Measurements from ENCODE around the gene PCSK4. TPM values are rescaled to one million over a fixed set of nuclear protein-coding genes. Genes with fewer than 3 reads are reported as not detected.

Gene PCSK4
- polyA plus RNA-seq, 1 of the 3 experiments (the other 2 are of a cell fraction) = 6.6 TPM

- Histone ChIP-seq H2AFZ (ENCODE audit: low read depth) (no peak overlapping the region), H3F3A (replicated peaks; ENCODE audit: insufficient read depth) (peaks cover 9% of the 10 kb centered on the region), H3K27me3 (ENCODE audit: insufficient read depth) (no peaks in the 10 kb centered on the region), H3K4me3 (ENCODE audit: low read depth in 2 of 2, low read length in 1 of 2) (no peak overlapping the region), H3K9me2 (no peaks in the 10 kb centered on the region), H3K9me3 (no peaks in the 10 kb centered on the region), H3K36me3 (replicated peaks in 1 of 2; ENCODE audit: control insufficient read depth in 1 of 2, insufficient read depth in 2 of 2, low read length in 1 of 2) (no peaks in the 10 kb centered on the region), H4K20me1 (ENCODE audit: insufficient read depth) (peaks cover 18% of the 10 kb centered on the region; the same call in 1 of the 2 replicates), H3K79me2 (ENCODE audit: insufficient read depth) (no peaks in the 10 kb centered on the region), H3K4me1 (ENCODE audit: control insufficient read depth in 1 of 2, insufficient read depth in 2 of 2, low read depth in 1 of 2, low read length in 1 of 2) (peaks cover 0 to 26% of the 10 kb centered on the region in 2 experiments; a peak in 1 of 4 replicates), H3K27ac (ENCODE audit: low read depth in 2 of 2, low read length in 1 of 2) (no peak overlapping the region), H3K9ac (no peak overlapping the region), H3K4me2 (no peak overlapping the region)
- TF ChIP-seq ZBTB33 (IDR thresholded peaks at IDR 0.05; ENCODE audit: borderline replicate concordance, low read depth) (no peak), EP300 (IDR thresholded peaks at IDR 0.05; ENCODE audit: borderline replicate concordance in 1 of 2, low read depth in 1 of 2, low read length in 1 of 2) (no peak), NFIC (IDR thresholded peaks at IDR 0.05; ENCODE audit: borderline replicate concordance) (no peak), MAX (IDR thresholded peaks at IDR 0.05; ENCODE audit: low read depth) (no peak)
- ChIA-PET POLR2A (interaction anchor here (0.6 to 2.7 kb wide), 3 partner anchors 10 to 186 kb away, joined by 5 to 10 read pairs (median 10); partner anchors contain the start of gene CIRBP), CTCF (interaction anchor here (0.7 to 3.5 kb wide), 3 partner anchors 10 to 48 kb away, joined by 3 to 16 read pairs (median 4); no protein-coding TSS in a partner anchor)
- DNase-seq = no peak
- WGBS (ENCODE audit: low lambda C conversion rate) = 94% methylated on average over 9 of the region's 22 CpGs
Observed at GRCh38 chr19:1455002-1455335, 35.2 kb downstream of the PCSK4 start.

- peak; percentile 75 for DNase-seq
Observed at GRCh38 chr19:1453525-1454364, 36.4 kb downstream of the PCSK4 start.

More at GRCh38 chr19:1453525-1454364, 36.4 kb downstream of the PCSK4 start:
- H3K9ac ChIP-seq = no peak overlapping the region
- POLR2A ChIA-PET = interaction anchor here (0.7 to 2.7 kb wide), 4 partner anchors 9 to 184 kb away, joined by 3 to 10 read pairs (median 4); partner anchors contain the start of gene CIRBP
- 75% methylated on average over 26 of the region's 33 CpGs for WGBS (ENCODE audit: low lambda C conversion rate)
- no peaks in the 10 kb centered on the region for H3K79me2 ChIP-seq (ENCODE audit: insufficient read depth)
- peaks cover 0 to 35% of the 10 kb centered on the region in 2 experiments; a peak in 1 of 4 replicates for H3K4me1 ChIP-seq (ENCODE audit: control insufficient read depth in 1 of 2, insufficient read depth in 2 of 2, low read depth in 1 of 2, low read length in 1 of 2)
- no peak overlapping the region; a peak in 1 of 4 replicates for H3K27ac ChIP-seq (ENCODE audit: low read depth in 2 of 2, low read length in 1 of 2)
- TF ChIP-seq CHD2 (IDR thresholded peaks at IDR 0.05; ENCODE audit: low read length, partially characterized antibody) (no peak), FOXJ3 (CRISPR knock-in tag; IDR thresholded peaks at IDR 0.05) (no peak), USF1 (IDR thresholded peaks at IDR 0.05; ENCODE audit: borderline replicate concordance, low read depth) (no peak), JUND (IDR thresholded peaks at IDR 0.05) (no peak), MEF2A (IDR thresholded peaks at IDR 0.05; ENCODE audit: borderline replicate concordance, low read depth) (no peak), USF2 (IDR thresholded peaks at IDR 0.05; ENCODE audit: borderline replicate concordance, low read depth, low read length) (no peak), TAF1 (IDR thresholded peaks at IDR 0.05; ENCODE audit: borderline replicate concordance, low read depth, low read length) (no peak), GATA2 (CRISPR knock-in tag; IDR thresholded peaks at IDR 0.05) (no peak), MXI1 (IDR thresholded peaks at IDR 0.05; ENCODE audit: low read depth, low read length) (no peak)
- TF ChIP-seq, protein P1, sequence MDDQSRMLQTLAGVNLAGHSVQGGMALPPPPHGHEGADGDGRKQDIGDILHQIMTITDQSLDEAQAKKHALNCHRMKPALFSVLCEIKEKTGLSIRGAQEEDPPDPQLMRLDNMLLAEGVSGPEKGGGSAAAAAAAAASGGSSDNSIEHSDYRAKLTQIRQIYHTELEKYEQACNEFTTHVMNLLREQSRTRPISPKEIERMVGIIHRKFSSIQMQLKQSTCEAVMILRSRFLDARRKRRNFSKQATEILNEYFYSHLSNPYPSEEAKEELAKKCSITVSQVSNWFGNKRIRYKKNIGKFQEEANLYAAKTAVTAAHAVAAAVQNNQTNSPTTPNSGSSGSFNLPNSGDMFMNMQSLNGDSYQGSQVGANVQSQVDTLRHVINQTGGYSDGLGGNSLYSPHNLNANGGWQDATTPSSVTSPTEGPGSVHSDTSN (IDR thresholded peaks at IDR 0.05) = no peak
- TF ChIP-seq, protein P2, sequence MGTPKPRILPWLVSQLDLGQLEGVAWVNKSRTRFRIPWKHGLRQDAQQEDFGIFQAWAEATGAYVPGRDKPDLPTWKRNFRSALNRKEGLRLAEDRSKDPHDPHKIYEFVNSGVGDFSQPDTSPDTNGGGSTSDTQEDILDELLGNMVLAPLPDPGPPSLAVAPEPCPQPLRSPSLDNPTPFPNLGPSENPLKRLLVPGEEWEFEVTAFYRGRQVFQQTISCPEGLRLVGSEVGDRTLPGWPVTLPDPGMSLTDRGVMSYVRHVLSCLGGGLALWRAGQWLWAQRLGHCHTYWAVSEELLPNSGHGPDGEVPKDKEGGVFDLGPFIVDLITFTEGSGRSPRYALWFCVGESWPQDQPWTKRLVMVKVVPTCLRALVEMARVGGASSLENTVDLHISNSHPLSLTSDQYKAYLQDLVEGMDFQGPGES (IDR thresholded peaks at IDR 0.05; ENCODE audit: low read depth, low read length) = no peak
- H2AFZ ChIP-seq (ENCODE audit: low read depth) = no peak overlapping the region
- H3K9me2 ChIP-seq = no peaks in the 10 kb centered on the region
- H3K4me2 ChIP-seq = no peak overlapping the region
- H4K20me1 ChIP-seq (ENCODE audit: insufficient read depth) = peaks cover 18% of the 10 kb centered on the region; the same call in 1 of the 2 replicates
- H3K27me3 ChIP-seq (ENCODE audit: insufficient read depth) = no peaks in the 10 kb centered on the region
- H3K4me3 ChIP-seq (ENCODE audit: low read depth in 2 of 2, low read length in 1 of 2) = no peak overlapping the region
- peaks cover 15% of the 10 kb centered on the region for H3F3A ChIP-seq (replicated peaks; ENCODE audit: insufficient read depth)
- no peaks in the 10 kb centered on the region for H3K36me3 ChIP-seq (replicated peaks in 1 of 2; ENCODE audit: control insufficient read depth in 1 of 2, insufficient read depth in 2 of 2, low read length in 1 of 2)
- no peaks in the 10 kb centered on the region for H3K9me3 ChIP-seq
- CTCF ChIA-PET = interaction anchor here (0.7 to 3.5 kb wide), 4 partner anchors 9 to 49 kb away, joined by 3 to 16 read pairs (median 4); no protein-coding TSS in a partner anchor

Data from SK-N-SH (cell line).